Aorta (tissue), 5 donors: Measurements from ENCODE around the gene MCU. TPM values are rescaled to one million over a fixed set of nuclear protein-coding genes. Genes with fewer than 3 reads are reported as not detected.

ENCODE experiments used
- ATAC-seq: fragments of 200-7000 bp; cut with Tn5 transposase; one replicate; pipeline ENCODE4 v1.9.1; 2022; ENCODE audit warnings: moderate library complexity; ENCODE audit not compliant: low FRiP score
- DNase-seq, 2 donors: peaks; one replicate each; pipeline ENCODE4 v3.0.0-alpha.2; 2020
- H3K27ac ChIP-seq, 2 donors: one replicate each; pipeline ENCODE4 v1.5.1; 2013; ENCODE audit warnings: low read length in 2 of 2, mild to moderate bottlenecking in 2 of 2, moderate library complexity in 2 of 2, control low read depth in 1 of 2, inconsistent platforms in 1 of 2, low read depth in 1 of 2
- H3K27me3 ChIP-seq, 2 donors: one replicate each; pipeline ENCODE4 v1.6.1; 2013; ENCODE audit warnings: control low read depth in 1 of 2, low read length in 1 of 2, mild to moderate bottlenecking in 1 of 2, moderate library complexity in 1 of 2; ENCODE audit not compliant: insufficient read depth in 2 of 2, control insufficient read depth in 1 of 2
- H3K36me3 ChIP-seq, 2 donors: one replicate each; pipeline ENCODE4 v1.6.1; 2013; ENCODE audit warnings: control low read depth in 1 of 2, low read length in 1 of 2, mild to moderate bottlenecking in 1 of 2; ENCODE audit not compliant: insufficient read depth in 2 of 2, control insufficient read depth in 1 of 2
- H3K4me1 ChIP-seq, 2 donors: one replicate each; pipeline ENCODE4 v1.6.1; 2013; ENCODE audit warnings: low read length in 2 of 2, control low read depth in 1 of 2, mild to moderate bottlenecking in 1 of 2, moderate library complexity in 1 of 2; ENCODE audit not compliant: insufficient read depth in 2 of 2, control insufficient read depth in 1 of 2
- H3K4me3 ChIP-seq, 2 donors: one replicate each; pipeline ENCODE4 v1.5.1; 2013; ENCODE audit warnings: low read length in 2 of 2, control low read depth in 1 of 2, mild to moderate bottlenecking in 1 of 2
- H3K9me3 ChIP-seq: one replicate; pipeline ENCODE4 v1.6.1; 2013; ENCODE audit warnings: mild to moderate bottlenecking, low read length; ENCODE audit not compliant: control insufficient read depth
- WGBS, 2 donors: extraction: QIAGEN DNeasy Blood & Tissue Kit; methylation state at CpG; one replicate each; pipeline ENCODE4 v1.1.7; 2013; 5-methylcytosine and 5-hydroxymethylcytosine counted together
- intact Hi-C, 2 donors: fragments of 100-400 bp; cut with DNase I; formaldehyde crosslinking; loops; one replicate each; pipeline versions ENCODE4 v1.14.2 to v1.15.0; 2022
- polyA plus RNA-seq, 2 donors: library from polyadenylated mRNA; stranded (reverse); fragments of 200-250 nt; gene quantifications; one replicate each; pipeline ENCODE4 v1.2.3, GENCODE V29; 2013
- total RNA-seq, 2 donors: library from RNA; stranded (reverse); fragmentation: NEBNext Ultra II Directional; extraction: Animal tissue kit (Norgen Biotek cat#: 25700); gene quantifications; one replicate each; pipeline ENCODE4 v1.2.1, GENCODE V29; 2021
- donor health status: healthy with polysubstance abuse.
- donor health status: Bipolar disorder and iron deficiency.
- donor health status: DM: no; HTN: no; CAD: no.
- donor health status: DM: no; HTN: no; CAD: no.
- donor health status: DM: yes; HTN: yes; CAD: no.

Gene MCU
- total and polyA plus RNA-seq, 4 donors: 18.3 to 45.6 (median 26.6) TPM

DNA sequence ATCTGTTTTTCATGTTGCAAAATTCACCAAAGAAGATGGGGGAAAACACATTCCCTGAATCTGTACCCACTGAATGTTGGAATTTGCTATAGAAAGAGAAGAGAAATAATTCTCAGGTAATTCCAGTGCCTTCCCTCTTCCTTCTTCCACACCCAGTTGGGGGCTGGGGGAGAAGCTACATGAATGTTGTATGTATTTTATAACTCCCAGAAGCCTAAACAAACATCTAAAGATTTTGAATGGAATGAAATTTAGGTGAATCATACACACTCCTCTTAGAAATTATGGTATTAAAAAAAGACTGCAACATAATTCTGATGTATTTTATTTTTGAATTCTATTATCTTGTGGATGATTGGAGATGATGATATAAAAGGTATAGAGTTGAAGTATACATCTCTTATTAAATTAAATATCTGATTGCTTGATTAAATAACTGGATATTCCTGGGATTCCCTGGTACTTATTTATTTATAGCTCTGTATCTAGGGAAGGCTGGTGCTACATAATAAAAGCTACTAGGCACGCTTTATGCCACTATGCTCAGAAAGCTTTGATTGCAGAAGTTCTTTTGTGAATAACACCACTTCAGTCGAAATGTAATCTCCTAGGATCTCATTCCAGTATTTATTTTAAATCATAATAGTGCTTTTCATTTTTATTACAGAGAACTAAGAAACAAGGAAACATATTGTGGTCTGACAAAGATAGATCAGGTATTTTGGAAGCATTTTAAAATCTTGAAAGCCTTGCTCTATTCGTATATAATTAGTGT, 98.5 kb downstream of the MCU start:
- no peaks in the 10 kb centered on the region for H3K27me3 ChIP-seq
- WGBS, 2 donors: 35 to 47% methylated on average over 3 of the region's 3 CpGs
- intact Hi-C loops: no loop called here
- H3K9me3 ChIP-seq: no peaks in the 10 kb centered on the region
- no peak for ATAC-seq
- peaks cover 4 to 6% of the 10 kb centered on the region in 2 donors for H3K4me1 ChIP-seq
- no peak overlapping the region for H3K4me3 ChIP-seq
- H3K27ac ChIP-seq: no peak overlapping the region
- DNase-seq: no peak
- H3K36me3 ChIP-seq: peaks cover 0 to 2% of the 10 kb centered on the region in 2 donors

DNA sequence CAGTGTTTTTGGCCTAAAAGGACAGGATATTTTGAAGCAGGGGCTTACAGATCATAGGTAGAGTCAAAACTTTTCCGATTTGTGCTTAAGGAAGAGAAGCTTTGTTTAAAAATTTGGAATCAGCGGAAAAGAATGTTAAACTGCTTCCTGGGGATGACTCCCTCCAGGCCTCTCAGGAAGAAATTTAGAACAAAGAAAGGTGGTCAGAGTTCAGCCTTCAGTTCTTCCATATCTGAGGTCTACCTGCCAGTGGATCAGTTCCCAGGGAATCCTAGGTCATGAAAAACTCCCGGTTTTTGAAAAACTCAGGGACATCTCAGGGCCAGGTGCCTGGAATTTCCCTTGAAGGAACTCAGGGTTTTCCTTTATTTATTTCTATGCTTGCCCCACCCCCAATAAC, 100.3 kb downstream of the MCU start:
- no peak overlapping the region for H3K27ac ChIP-seq
- WGBS, 2 donors: 91% methylated on average over 3 of the region's 3 CpGs
- ATAC-seq (no peak), DNase-seq (no peak)
- peaks cover 4 to 6% of the 10 kb centered on the region in 2 donors for H3K4me1 ChIP-seq
- intact Hi-C loops: no loop called here
- H3K4me3 ChIP-seq: no peak overlapping the region
- H3K9me3 ChIP-seq: no peaks in the 10 kb centered on the region
- H3K36me3 ChIP-seq: peaks cover 0 to 2% of the 10 kb centered on the region in 2 donors
- H3K27me3 ChIP-seq: no peaks in the 10 kb centered on the region

DNA sequence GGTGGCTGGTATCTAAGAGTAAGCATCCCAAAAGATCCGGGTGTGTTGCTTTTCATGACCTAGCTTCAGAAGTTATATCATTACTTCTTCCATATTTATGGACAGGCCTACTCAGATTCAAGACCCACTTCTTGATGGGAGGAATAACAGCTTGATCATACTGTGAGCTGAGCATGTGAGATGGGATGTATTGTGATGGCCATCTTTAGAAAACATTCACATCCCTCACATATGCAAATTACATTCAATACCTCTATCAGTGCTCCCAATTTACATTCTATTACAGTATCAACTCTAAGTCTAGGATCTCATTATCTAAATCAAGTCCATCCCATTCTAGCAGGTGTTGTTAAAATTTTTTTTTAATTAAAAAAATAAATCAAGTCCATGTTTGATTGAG, 101.8 kb downstream of the MCU start:
- H3K4me3 ChIP-seq: no peak overlapping the region
- no peak for ATAC-seq
- H3K36me3 ChIP-seq: peaks cover 0 to 2% of the 10 kb centered on the region in 2 donors
- intact Hi-C loops: no loop called here
- 94 to 100% methylated on average over 1 of the region's 1 CpG for WGBS, 2 donors
- no peaks in the 10 kb centered on the region for H3K27me3 ChIP-seq
- no peaks in the 10 kb centered on the region for H3K9me3 ChIP-seq
- H3K27ac ChIP-seq: no peak overlapping the region
- no peak for DNase-seq
- H3K4me1 ChIP-seq: peaks cover 4 to 5% of the 10 kb centered on the region in 2 donors

DNA sequence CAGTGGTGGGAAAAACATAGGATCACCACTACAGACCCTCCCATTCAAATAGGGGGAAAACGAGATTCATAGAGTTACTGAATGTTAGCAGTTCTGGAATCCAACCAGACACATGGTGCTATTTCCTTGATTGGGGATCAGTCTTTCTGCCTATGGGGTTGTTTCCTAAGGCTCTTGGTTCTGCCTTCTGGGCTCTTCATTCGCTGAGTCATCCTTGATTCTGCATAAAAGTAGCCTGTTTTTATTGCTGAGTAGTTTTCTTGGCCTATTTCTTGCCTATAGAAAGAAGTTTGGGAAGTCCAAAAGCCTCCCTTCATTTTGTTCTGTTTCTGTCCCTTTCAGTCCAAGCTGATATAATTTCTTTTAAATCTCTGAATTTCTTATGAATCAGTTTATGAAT, 102.3 kb downstream of the MCU start:
- DNase-seq (no peak), ATAC-seq (no peak)
- no peaks in the 10 kb centered on the region for H3K27me3 ChIP-seq
- intact Hi-C loops: no loop called here
- H3K27ac ChIP-seq: no peak overlapping the region
- peaks cover 4 to 5% of the 10 kb centered on the region in 2 donors for H3K4me1 ChIP-seq
- no peaks in the 10 kb centered on the region for H3K9me3 ChIP-seq
- WGBS, 2 donors: 90 to 94% methylated on average over 2 of the region's 2 CpGs
- H3K36me3 ChIP-seq: peaks cover 0 to 2% of the 10 kb centered on the region in 2 donors
- H3K4me3 ChIP-seq: no peak overlapping the region

DNA sequence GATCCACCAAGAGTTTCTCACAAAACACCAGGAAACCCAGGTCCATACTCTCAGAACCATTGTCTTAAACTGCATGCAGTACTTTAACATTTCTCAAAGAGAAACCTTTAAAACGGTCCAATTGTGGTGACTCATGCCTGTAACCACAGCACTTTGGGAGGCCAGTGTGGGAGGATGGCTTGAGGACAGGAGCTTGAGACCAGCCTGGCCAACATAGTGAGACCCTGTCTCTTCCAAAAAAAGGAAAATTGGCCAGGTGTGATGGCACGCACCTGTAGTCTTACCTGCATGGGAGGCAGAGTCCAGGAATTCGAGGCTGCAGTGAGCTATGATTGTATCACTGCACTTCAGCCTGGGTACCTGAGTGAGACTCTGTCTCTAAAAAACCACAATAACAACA, 104.1 kb downstream of the MCU start:
- WGBS, 2 donors: 74 to 75% methylated on average over 3 of the region's 3 CpGs
- no peak for ATAC-seq
- DNase-seq: no peak
- Histone ChIP-seq H3K27me3 (no peaks in the 10 kb centered on the region), H3K4me1 (peaks cover 0 to 2% of the 10 kb centered on the region in 2 donors), H3K27ac (no peak overlapping the region), H3K9me3 (no peaks in the 10 kb centered on the region), H3K36me3 (peaks cover 0 to 2% of the 10 kb centered on the region in 2 donors), H3K4me3 (no peak overlapping the region)
- intact Hi-C loops: no loop called here

DNA sequence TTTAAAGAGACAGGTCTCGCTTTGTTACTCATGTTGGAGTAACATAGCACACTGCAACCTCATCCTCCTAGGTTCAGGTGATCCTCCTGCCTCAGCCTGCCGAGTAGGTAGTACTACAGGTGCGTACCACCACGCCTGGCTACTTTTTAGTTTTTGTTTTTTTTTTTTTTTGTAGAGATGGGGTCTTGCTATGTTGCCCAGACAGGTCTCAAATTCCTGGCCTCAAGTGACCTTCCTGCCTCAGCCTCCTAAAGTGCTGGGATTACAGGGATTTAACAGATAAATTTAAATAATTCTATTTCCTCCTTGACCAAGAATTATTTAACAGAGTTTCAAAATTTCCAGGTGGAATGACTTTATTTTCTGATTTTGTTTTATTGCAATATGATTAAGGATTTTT, 104.6 kb downstream of the MCU start:
- DNase-seq: no peak
- WGBS, 2 donors: 96 to 100% methylated on average over 4 of the region's 4 CpGs
- ATAC-seq: no peak

DNA sequence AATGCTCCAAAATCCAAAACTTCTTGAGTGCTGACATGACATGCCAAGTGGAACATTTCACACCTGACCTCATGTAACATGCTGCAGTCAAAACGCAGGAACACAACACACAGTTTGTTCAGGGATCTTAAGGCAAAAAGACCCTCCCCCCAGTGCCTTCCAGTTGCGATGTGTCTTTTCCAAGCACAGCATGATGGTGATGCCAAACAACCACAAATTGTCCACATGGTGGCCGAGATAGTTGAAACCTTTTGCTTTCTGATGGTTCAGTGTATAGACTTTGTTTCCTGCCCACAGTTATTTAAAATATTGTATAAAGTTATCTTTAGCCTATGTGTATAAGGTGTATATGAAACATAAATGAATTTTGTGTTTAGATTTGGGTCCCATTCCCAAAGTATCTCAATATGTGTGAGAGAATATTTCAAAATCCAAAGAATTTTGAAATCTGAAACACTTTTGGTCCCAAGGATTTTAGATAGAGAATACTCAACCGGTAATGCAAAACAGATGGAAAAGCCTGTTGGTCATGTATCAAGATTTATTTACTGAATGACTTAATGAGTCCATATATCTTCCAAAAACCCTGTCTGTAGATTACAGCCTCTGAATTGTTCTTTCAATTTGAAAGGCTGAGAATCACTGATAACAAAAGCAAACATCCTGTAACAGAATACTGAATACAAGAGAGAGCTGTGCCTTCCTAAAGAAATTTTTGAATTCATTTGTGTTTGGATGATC, 108.2 kb downstream of the MCU start:
- intact Hi-C loops: no loop called here
- Histone ChIP-seq H3K27me3 (no peaks in the 10 kb centered on the region), H3K4me3 (no peak overlapping the region), H3K9me3 (no peaks in the 10 kb centered on the region), H3K36me3 (no peaks in the 10 kb centered on the region), H3K4me1 (peaks cover 0 to 4% of the 10 kb centered on the region in 2 donors), H3K27ac (no peak overlapping the region)
- DNase-seq (no peak), ATAC-seq (no peak)
- 64 to 66% methylated on average over 4 of the region's 4 CpGs for WGBS, 2 donors

More for the DNA sequence above, 104.6 kb downstream of the MCU start:
- intact Hi-C loops: no loop called here
- Histone ChIP-seq H3K4me1 (peaks cover 2 to 3% of the 10 kb centered on the region in 2 donors), H3K4me3 (no peak overlapping the region), H3K9me3 (no peaks in the 10 kb centered on the region), H3K27ac (no peak overlapping the region), H3K36me3 (peaks cover 0 to 2% of the 10 kb centered on the region in 2 donors), H3K27me3 (no peaks in the 10 kb centered on the region)

DNA sequence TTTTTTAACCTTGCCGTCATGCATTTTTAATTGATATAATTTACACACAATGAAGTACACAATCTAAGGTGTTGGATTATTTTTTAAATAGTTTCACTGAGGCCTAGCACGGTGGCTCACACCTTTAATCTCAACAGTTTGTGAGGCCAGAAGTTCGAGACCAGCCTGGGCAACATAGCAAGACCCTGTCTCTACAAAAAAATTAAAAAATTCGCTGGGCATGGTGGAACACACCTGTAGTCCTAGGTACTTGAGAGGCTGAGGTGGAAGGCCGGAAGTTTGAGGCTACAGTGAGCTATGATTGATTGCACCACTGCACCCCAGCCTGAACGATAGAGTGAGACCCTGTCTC, 108.8 kb downstream of the MCU start:
- no peak overlapping the region for H3K27ac ChIP-seq
- intact Hi-C loops: no loop called here
- H3K4me3 ChIP-seq: no peak overlapping the region
- H3K27me3 ChIP-seq: no peaks in the 10 kb centered on the region
- DNase-seq (no peak), ATAC-seq (no peak)
- no peaks in the 10 kb centered on the region for H3K36me3 ChIP-seq
- H3K9me3 ChIP-seq: no peaks in the 10 kb centered on the region
- peaks cover 0 to 4% of the 10 kb centered on the region in 2 donors for H3K4me1 ChIP-seq
- WGBS, 2 donors: 89 to 91% methylated on average over 6 of the region's 6 CpGs
